HG03064 (cell line): ENCODE results near the gene CSF3R.

Experiments used
- ATAC-seq: cut with Tn5 transposase; IDR thresholded peaks from one replicate; pipeline ENCODE4 v1.9.1; 2021; ENCODE audit warnings: low read depth; ENCODE audit not compliant: unreplicated experiment

CSF3R gene

GRCh38 chr1:36482724-36483388, at the start of gene CSF3R:
Gene CSF3R (minus strand): TSS chr1:36482913. CDS start chr1:36479496, 3,417 bp downstream.
- ATAC-seq, result no peak

GRCh38 chr1:36531833-36532232, 49.1 kb upstream of the CSF3R start:
- no peak for ATAC-seq

- ATAC-seq, result no peak
Measured at GRCh38 chr1:36530791-36531190, 48.1 kb upstream of the CSF3R start.

- no peak for ATAC-seq
Measured at GRCh38 chr1:36530261-36530660, 47.5 kb upstream of the CSF3R start.

- no peak for ATAC-seq
Measured at GRCh38 chr1:36529769-36530260, 47.1 kb upstream of the CSF3R start.

GRCh38 chr1:36528361-36529349, 45.9 kb upstream of the CSF3R start:
- no peak for ATAC-seq

- no peak for ATAC-seq
Measured at GRCh38 chr1:36525166-36525565, 42.5 kb upstream of the CSF3R start.

- ATAC-seq, result no peak
Measured at GRCh38 chr1:36524359-36525062, 41.8 kb upstream of the CSF3R start.

GRCh38 chr1:36523850-36524249, 41.1 kb upstream of the CSF3R start:
- no peak for ATAC-seq

GRCh38 chr1:36523230-36523495, 40.5 kb upstream of the CSF3R start:
- ATAC-seq, result no peak

GRCh38 chr1:36522461-36523229, 39.9 kb upstream of the CSF3R start:
- ATAC-seq, result no peak

- ATAC-seq, result no peak
Measured at GRCh38 chr1:36522021-36522420, 39.3 kb upstream of the CSF3R start.

GRCh38 chr1:36520771-36521420, 38.2 kb upstream of the CSF3R start:
- no peak for ATAC-seq

GRCh38 chr1:36520056-36520455, 37.3 kb upstream of the CSF3R start:
- no peak for ATAC-seq

GRCh38 chr1:36517011-36517771, 34.5 kb upstream of the CSF3R start:
- no peak for ATAC-seq

GRCh38 chr1:36516372-36517010, 33.8 kb upstream of the CSF3R start:
- no peak for ATAC-seq

GRCh38 chr1:36515315-36516138, 32.8 kb upstream of the CSF3R start:
- ATAC-seq, result no peak

- ATAC-seq, result no peak
Measured at GRCh38 chr1:36514501-36514900, 31.8 kb upstream of the CSF3R start.
